HFF-Myc (cell line): ENCODE measurements around the gene TXNRD2.
A peak's percentile ranks its signal among the peaks of the same experiment; 100 is the strongest.

Experiments used
- DNase-seq: peaks from one replicate; pipeline ENCODE4 v3.0.0-alpha.2; 2011; ENCODE audit warnings: low read depth; ENCODE audit errors: extremely low read depth
- H3K4me3 ChIP-seq: replicated peaks from 2 replicates; pipeline ENCODE4 v1.5.1; 2011; ENCODE audit warnings: low read depth, mild to moderate bottlenecking, control low read depth, low read length
- CTCF ChIP-seq: IDR thresholded peaks from 2 replicates; pipeline ENCODE4 v1.5.1; 2012; ENCODE audit warnings: mild to moderate bottlenecking, low read depth, low read length, control low read depth; ENCODE audit errors: missing control alignments

TXNRD2 gene

GRCh38 chr22:19915287-19915954 is 26.2 kb downstream of the TXNRD2 start:
- no peak overlapping the region for H3K4me3 ChIP-seq
- DNase-seq: no peak
- no peak for TF ChIP-seq CTCF

GRCh38 chr22:19914201-19914943 is 27.2 kb downstream of the TXNRD2 start:
- no peak for DNase-seq
- no peak overlapping the region for H3K4me3 ChIP-seq
- no peak for TF ChIP-seq CTCF

GRCh38 chr22:19913337-19913936 is 28.2 kb downstream of the TXNRD2 start:
- no peak overlapping the region for H3K4me3 ChIP-seq
- no peak for DNase-seq
- TF ChIP-seq CTCF: no peak

- peak; percentile 3 for TF ChIP-seq CTCF
- no peak for DNase-seq
- H3K4me3 ChIP-seq: no peak overlapping the region
Measured at GRCh38 chr22:19912271-19912999, 29.2 kb downstream of the TXNRD2 start.

GRCh38 chr22:19911540-19912270 is 29.9 kb downstream of the TXNRD2 start:
- no peak overlapping the region for H3K4me3 ChIP-seq
- TF ChIP-seq CTCF: no peak
- DNase-seq: no peak

GRCh38 chr22:19910180-19910744 is 31.4 kb downstream of the TXNRD2 start:
- no peak overlapping the region for H3K4me3 ChIP-seq
- DNase-seq: no peak
- no peak for TF ChIP-seq CTCF
